CD14-positive monocyte (primary cell): ENCODE data around the gene NEXMIF. TPM values are rescaled to one million over a fixed set of nuclear protein-coding genes. Genes with fewer than 3 reads are reported as not detected.

Source experiments
- DNase-seq, 3 donors: peaks; one replicate each; pipeline ENCODE4 v3.0.0-alpha.2; 2011 to 2022
- H2AFZ ChIP-seq: 2 replicates; pipeline ENCODE4 v1.6.0; 2012; ENCODE audit warnings: mild to moderate bottlenecking, low read depth, low read length, inconsistent platforms; ENCODE audit not compliant: insufficient read depth, poor library complexity, severe bottlenecking
- H3K27ac ChIP-seq, 2 donors: 1 replicate in 1 of 2; 2 replicates in 1 of 2; pipeline ENCODE4 v1.5.1; 2012 to 2013; ENCODE audit warnings: low read length in 2 of 2, control low read depth in 1 of 2, inconsistent platforms in 1 of 2, low read depth in 1 of 2, mild to moderate bottlenecking in 1 of 2
- H3K27me3 ChIP-seq, 2 donors: one replicate each; pipeline versions ENCODE4 v1.6.0 to v1.6.1; 2011 to 2013; ENCODE audit warnings: low read length in 2 of 2; ENCODE audit not compliant: control insufficient read depth in 2 of 2, insufficient read depth in 2 of 2
- H3K36me3 ChIP-seq, 2 donors: replicated peaks in 1 of 2; 1 replicate in 1 of 2; 2 replicates in 1 of 2; pipeline versions ENCODE4 v1.5.1 to v1.6.1; 2012 to 2013; ENCODE audit warnings: low read length in 2 of 2, control low read depth in 1 of 2, inconsistent platforms in 1 of 2, mild to moderate bottlenecking in 1 of 2; ENCODE audit not compliant: insufficient read depth in 2 of 2, control insufficient read depth in 1 of 2
- H3K4me1 ChIP-seq, 2 donors: 1 replicate in 1 of 2; 2 replicates in 1 of 2; pipeline versions ENCODE4 v1.5.1 to v1.6.1; 2012 to 2013; ENCODE audit warnings: low read length in 2 of 2, control low read depth in 1 of 2, inconsistent platforms in 1 of 2, mild to moderate bottlenecking in 1 of 2, moderate library complexity in 1 of 2; ENCODE audit not compliant: insufficient read depth in 2 of 2, control insufficient read depth in 1 of 2
- H3K4me2 ChIP-seq: replicated peaks from 2 replicates; pipeline ENCODE3; 2012; ENCODE audit warnings: low read length, moderate library complexity, mild to moderate bottlenecking; ENCODE audit not compliant: poor library complexity, severe bottlenecking; ENCODE audit errors: extremely low read depth
- H3K4me3 ChIP-seq, 3 experiments: fragments of 200-600 bp in 1 of 3; sonication (generic) in 1 of 3; replicated peaks in 1 of 3; 1 replicate in 2 of 3; 2 replicates in 1 of 3; pipeline ENCODE4 v1.5.1; 2011 to 2013; ENCODE audit warnings: low read length in 3 of 3, mild to moderate bottlenecking in 3 of 3, control low read depth in 2 of 3, low read depth in 2 of 3, inconsistent platforms in 1 of 3, moderate library complexity in 1 of 3
- H3K79me2 ChIP-seq: 2 replicates; pipeline ENCODE4 v1.6.0; 2012; ENCODE audit warnings: mild to moderate bottlenecking, control low read depth, inconsistent platforms, low read length, moderate library complexity; ENCODE audit not compliant: insufficient read depth
- H3K9ac ChIP-seq: 2 replicates; pipeline ENCODE4 v1.6.0; 2017; ENCODE audit warnings: low read length, mild to moderate bottlenecking; ENCODE audit not compliant: insufficient read depth, poor library complexity, severe bottlenecking
- H3K9me3 ChIP-seq, 2 donors: replicated peaks in 1 of 2; 1 replicate in 1 of 2; 2 replicates in 1 of 2; pipeline versions ENCODE4 v1.5.1 to v1.6.1; 2012 to 2013; ENCODE audit warnings: low read length in 2 of 2, control low read depth in 1 of 2; ENCODE audit not compliant: control insufficient read depth in 1 of 2, insufficient read depth in 1 of 2
- H4K20me1 ChIP-seq: 2 replicates; pipeline ENCODE4 v1.6.0; 2012; ENCODE audit warnings: mild to moderate bottlenecking, low read length, control low read depth, moderate library complexity; ENCODE audit not compliant: insufficient read depth
- H3K27ac Mint-ChIP-seq, 7 donors: one replicate each; pipeline ENCODE4 v1.8.0; 2020; ENCODE audit warnings: mild to moderate bottlenecking in 7 of 7, mixed read lengths in 7 of 7, moderate library complexity in 6 of 7, inconsistent platforms in 2 of 7
- H3K27me3 Mint-ChIP-seq, 3 donors: one replicate each; pipeline ENCODE4 v1.8.0; 2021 to 2022; ENCODE audit warnings: low read depth in 3 of 3, mild to moderate bottlenecking in 3 of 3, mixed read lengths in 3 of 3, moderate library complexity in 3 of 3, inconsistent platforms in 1 of 3
- H3K36me3 Mint-ChIP-seq, 2 donors: one replicate each; pipeline ENCODE4 v1.8.0; 2020; ENCODE audit warnings: mixed read lengths in 2 of 2, inconsistent platforms in 1 of 2, mild to moderate bottlenecking in 1 of 2
- H3K4me1 Mint-ChIP-seq: one replicate; pipeline ENCODE4 v1.8.0; 2020; ENCODE audit warnings: mild to moderate bottlenecking, mixed read lengths
- H3K4me3 Mint-ChIP-seq, 2 donors: one replicate each; pipeline ENCODE4 v1.8.0; 2020; ENCODE audit warnings: mild to moderate bottlenecking in 2 of 2, mixed read lengths in 2 of 2, moderate library complexity in 1 of 2
- H3K9me3 Mint-ChIP-seq, 7 donors: one replicate each; pipeline ENCODE4 v1.8.0; 2020 to 2022; ENCODE audit warnings: mixed read lengths in 7 of 7, mild to moderate bottlenecking in 6 of 7, moderate library complexity in 6 of 7, inconsistent platforms in 2 of 7
- WGBS: methylation state at CpG from one replicate; pipeline ENCODE4 v1.1.5; 2013; ENCODE audit warnings: missing lambda C conversion rate; ENCODE audit not compliant: insufficient coverage; 5-methylcytosine and 5-hydroxymethylcytosine counted together
- intact Hi-C, 2 donors: fragments of 100-400 bp; cut with micrococcal nuclease; formaldehyde crosslinking; loops; one replicate each; pipeline versions ENCODE4 v1.15.0 to v1.15.1; 2023
- polyA plus RNA-seq, 3 donors: library from polyadenylated mRNA; depleted of rRNA in 1 of 3; unstranded in 2 of 3; stranded (reverse) in 1 of 3; fragments of 300-500 nt in 2 of 3; fragments of >200 nt in 1 of 3; fragmentation: Illumina TruSeq in 2 of 3; gene quantifications; 1 replicate in 2 of 3; 2 replicates in 1 of 3; pipeline ENCODE4 v1.2.3, GENCODE V29; 2012 to 2021
- TF ChIP-seq, protein P1 (sequence below): fragments of 200-600 bp; IDR thresholded peaks from one replicate; pipeline ENCODE4 v1.8.0; 2022; ENCODE audit warnings: antibody characterized with exemption, mild to moderate bottlenecking

Gene NEXMIF
- polyA plus RNA-seq, 3 donors = not detected

DNA sequence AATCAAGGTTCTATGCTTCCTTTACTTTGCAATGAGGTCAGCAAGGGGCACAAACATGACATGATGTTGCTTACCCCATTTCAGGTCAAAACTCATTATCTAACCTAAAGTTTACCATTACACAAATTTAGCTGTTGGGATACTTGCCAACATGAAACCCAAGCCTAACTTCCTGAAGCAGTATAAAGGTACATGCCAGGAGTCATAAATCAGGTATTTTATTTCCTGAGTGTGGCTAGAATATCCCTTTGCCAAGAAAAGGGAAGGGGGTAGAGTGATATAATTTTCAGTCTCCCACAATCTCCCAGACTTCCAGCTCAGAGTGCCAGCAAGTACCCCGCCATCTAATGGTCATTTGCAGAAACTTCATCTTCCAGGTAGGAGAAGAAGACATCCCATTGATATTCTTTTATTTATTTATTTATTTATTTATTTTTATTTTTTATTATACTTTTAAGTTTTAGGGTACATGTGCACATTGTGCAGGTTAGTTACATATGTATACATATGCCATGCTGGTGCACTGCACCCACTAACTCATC is 136.6 kb downstream of the NEXMIF start:
- H2AFZ ChIP-seq = no peak overlapping the region
- intact Hi-C loops = no loop called here
- H3K27ac ChIP-seq = no peak overlapping the region
- WGBS = no CpG with 5 or more reads among the region's 1 CpG
- H3K27me3 Mint-ChIP-seq = no peaks in the 10 kb centered on the region
- H3K9me3 ChIP-seq = no peaks in the 10 kb centered on the region
- no peaks in the 10 kb centered on the region for H4K20me1 ChIP-seq
- H3K4me2 ChIP-seq = no peak overlapping the region
- no peaks in the 10 kb centered on the region for H3K36me3 Mint-ChIP-seq
- no peak overlapping the region for H3K4me3 Mint-ChIP-seq
- no peak overlapping the region for H3K4me3 ChIP-seq
- H3K9ac ChIP-seq = no peak overlapping the region
- no peaks in the 10 kb centered on the region for H3K4me1 Mint-ChIP-seq
- H3K4me1 ChIP-seq = no peaks in the 10 kb centered on the region
- TF ChIP-seq, protein P1, sequence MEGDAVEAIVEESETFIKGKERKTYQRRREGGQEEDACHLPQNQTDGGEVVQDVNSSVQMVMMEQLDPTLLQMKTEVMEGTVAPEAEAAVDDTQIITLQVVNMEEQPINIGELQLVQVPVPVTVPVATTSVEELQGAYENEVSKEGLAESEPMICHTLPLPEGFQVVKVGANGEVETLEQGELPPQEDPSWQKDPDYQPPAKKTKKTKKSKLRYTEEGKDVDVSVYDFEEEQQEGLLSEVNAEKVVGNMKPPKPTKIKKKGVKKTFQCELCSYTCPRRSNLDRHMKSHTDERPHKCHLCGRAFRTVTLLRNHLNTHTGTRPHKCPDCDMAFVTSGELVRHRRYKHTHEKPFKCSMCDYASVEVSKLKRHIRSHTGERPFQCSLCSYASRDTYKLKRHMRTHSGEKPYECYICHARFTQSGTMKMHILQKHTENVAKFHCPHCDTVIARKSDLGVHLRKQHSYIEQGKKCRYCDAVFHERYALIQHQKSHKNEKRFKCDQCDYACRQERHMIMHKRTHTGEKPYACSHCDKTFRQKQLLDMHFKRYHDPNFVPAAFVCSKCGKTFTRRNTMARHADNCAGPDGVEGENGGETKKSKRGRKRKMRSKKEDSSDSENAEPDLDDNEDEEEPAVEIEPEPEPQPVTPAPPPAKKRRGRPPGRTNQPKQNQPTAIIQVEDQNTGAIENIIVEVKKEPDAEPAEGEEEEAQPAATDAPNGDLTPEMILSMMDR = no peak
- no peaks in the 10 kb centered on the region for H3K27me3 ChIP-seq
- peaks cover 0 to 3% (median 0%) of the 10 kb centered on the region in 7 donors for H3K9me3 Mint-ChIP-seq
- H3K36me3 ChIP-seq = no peaks in the 10 kb centered on the region
- no peak for DNase-seq
- H3K79me2 ChIP-seq = no peaks in the 10 kb centered on the region
- H3K27ac Mint-ChIP-seq = no peak overlapping the region

DNA sequence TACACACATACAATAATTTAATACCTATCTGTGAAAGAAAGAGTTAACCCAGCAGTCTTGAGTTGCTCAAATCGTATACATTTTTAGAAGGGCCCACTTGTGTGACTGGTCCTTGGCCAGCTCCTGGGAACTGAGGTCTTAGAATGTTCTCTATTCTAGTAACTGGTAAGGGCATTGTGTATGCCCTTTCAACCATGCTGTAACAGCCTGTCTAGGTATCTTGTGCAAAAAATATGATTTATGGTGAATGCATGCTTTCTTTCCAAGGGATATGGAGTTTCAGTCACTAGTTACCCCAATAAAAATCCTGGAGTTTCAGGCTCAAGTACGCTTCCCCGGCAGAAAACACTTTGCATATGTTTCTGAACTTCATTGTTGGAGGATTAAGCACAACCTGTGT is 140.6 kb downstream of the NEXMIF start:
- Histone ChIP-seq H3K9me3 (no peaks in the 10 kb centered on the region), H4K20me1 (no peaks in the 10 kb centered on the region), H3K4me3 (no peak overlapping the region), H3K79me2 (no peaks in the 10 kb centered on the region), H3K4me2 (no peak overlapping the region), H3K4me1 (no peaks in the 10 kb centered on the region), H3K27me3 (no peaks in the 10 kb centered on the region), H2AFZ (no peak overlapping the region), H3K36me3 (no peaks in the 10 kb centered on the region), H3K27ac (no peak overlapping the region), H3K9ac (no peak overlapping the region)
- no peak for DNase-seq
- no peak overlapping the region for H3K27ac Mint-ChIP-seq
- H3K9me3 Mint-ChIP-seq = peaks cover 0 to 3% (median 0%) of the 10 kb centered on the region in 7 donors
- intact Hi-C loops = no loop called here
- H3K4me1 Mint-ChIP-seq = no peaks in the 10 kb centered on the region
- no peak overlapping the region for H3K4me3 Mint-ChIP-seq
- H3K36me3 Mint-ChIP-seq = no peaks in the 10 kb centered on the region
- WGBS = 40% methylated on average over 1 of the region's 3 CpGs
- TF ChIP-seq, protein P1 = no peak
- H3K27me3 Mint-ChIP-seq = no peaks in the 10 kb centered on the region
